GM12873 (cell line): ENCODE measurements around the gene C3orf49.

ENCODE experiments used
- CTCF ChIP-seq: IDR thresholded peaks from 2 replicates; pipeline ENCODE4 v1.5.1; 2012; ENCODE audit warnings: low read depth, mild to moderate bottlenecking, moderate library complexity, low read length, control low read depth; ENCODE audit not compliant: insufficient read depth; ENCODE audit errors: missing control alignments

Gene C3orf49

GRCh38 chr3:63862804-63863149, 43.7 kb downstream of the C3orf49 start:
- TF ChIP-seq CTCF, result no peak

- TF ChIP-seq CTCF, result no peak
Observed at GRCh38 chr3:63863150-63864007, 44.3 kb downstream of the C3orf49 start, which contains the start of the genes ATXN7 and THOC7. Gene ATXN7 (plus strand): TSS chr3:63863867. CDS start chr3:63912599, 48,732 bp downstream. Gene THOC7 (minus strand): TSS chr3:63863805. CDS start chr3:63863790, 15 bp downstream.

- TF ChIP-seq CTCF, result no peak
Observed at GRCh38 chr3:63864008-63864964, 45.2 kb downstream of the C3orf49 start.

GRCh38 chr3:63864965-63865327, 45.8 kb downstream of the C3orf49 start:
- TF ChIP-seq CTCF, result no peak

- TF ChIP-seq CTCF, result no peak
Observed at GRCh38 chr3:63867225-63867624, 48.1 kb downstream of the C3orf49 start.

- no peak for TF ChIP-seq CTCF
Observed at GRCh38 chr3:63869940-63870614, 51.0 kb downstream of the C3orf49 start.
